Keratinocyte (primary cell): ENCODE results near the gene C1orf35.

Source experiments
- EZH2 ChIP-seq: IDR thresholded peaks from one replicate; pipeline ENCODE4 v1.6.1; 2012; ENCODE audit warnings: inconsistent platforms, mild to moderate bottlenecking, low read length, moderate library complexity
- TF ChIP-seq, protein P1 (sequence below), 3 experiments: IDR thresholded peaks in 1 of 3; conservative IDR thresholded peaks in 1 of 3; optimal IDR thresholded peaks in 1 of 3; 2 replicates in 2 of 3; 3 replicates in 1 of 3; pipeline versions ENCODE3 to v1.5.1; 2011; ENCODE audit warnings: low read length in 3 of 3, mild to moderate bottlenecking in 3 of 3, moderate library complexity in 2 of 3, control low read depth in 1 of 3, inconsistent platforms in 1 of 3; ENCODE audit not compliant: insufficient read depth in 2 of 3; ENCODE audit errors: extremely low read depth in 1 of 3

- TF ChIP-seq, protein P1, sequence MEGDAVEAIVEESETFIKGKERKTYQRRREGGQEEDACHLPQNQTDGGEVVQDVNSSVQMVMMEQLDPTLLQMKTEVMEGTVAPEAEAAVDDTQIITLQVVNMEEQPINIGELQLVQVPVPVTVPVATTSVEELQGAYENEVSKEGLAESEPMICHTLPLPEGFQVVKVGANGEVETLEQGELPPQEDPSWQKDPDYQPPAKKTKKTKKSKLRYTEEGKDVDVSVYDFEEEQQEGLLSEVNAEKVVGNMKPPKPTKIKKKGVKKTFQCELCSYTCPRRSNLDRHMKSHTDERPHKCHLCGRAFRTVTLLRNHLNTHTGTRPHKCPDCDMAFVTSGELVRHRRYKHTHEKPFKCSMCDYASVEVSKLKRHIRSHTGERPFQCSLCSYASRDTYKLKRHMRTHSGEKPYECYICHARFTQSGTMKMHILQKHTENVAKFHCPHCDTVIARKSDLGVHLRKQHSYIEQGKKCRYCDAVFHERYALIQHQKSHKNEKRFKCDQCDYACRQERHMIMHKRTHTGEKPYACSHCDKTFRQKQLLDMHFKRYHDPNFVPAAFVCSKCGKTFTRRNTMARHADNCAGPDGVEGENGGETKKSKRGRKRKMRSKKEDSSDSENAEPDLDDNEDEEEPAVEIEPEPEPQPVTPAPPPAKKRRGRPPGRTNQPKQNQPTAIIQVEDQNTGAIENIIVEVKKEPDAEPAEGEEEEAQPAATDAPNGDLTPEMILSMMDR (optimal IDR thresholded peaks at IDR 0.05 in 1 of 3, IDR thresholded peaks at IDR 0.05 in 1 of 3, conservative IDR thresholded peaks at IDR 0.05 in 1 of 3; ENCODE audit: extremely low read depth in 1 of 3, insufficient read depth in 2 of 3, low read length in 3 of 3): no peak
- TF ChIP-seq EZH2: no peak
These were observed 20.4 kb upstream of the C1orf35 start for GRCh38 chr1:228123505-228123904.
